GF-D8 (cell line): ENCODE data around the gene MYO1C.
"Not testable (repeated sequence)": the region's sequence is repeated elsewhere in the genome, so short reads cannot be mapped to it uniquely, and the experiment has no call there.

Experiments
- DNase-seq: peaks from one replicate; lab custom pipeline; 2025; lab: John Stamatoyannopoulos, UW

Gene MYO1C

GRCh38 chr17:1492249-1493206 is at the start of gene MYO1C:
Gene MYO1C, minus strand, starts transcription at chr17:1492686. Its CDS starts 199 bp downstream, at chr17:1492487.
- no peak for DNase-seq

- no peak for DNase-seq
These were observed 49.0 kb upstream of the MYO1C start for GRCh38 chr17:1541367-1541904.

GRCh38 chr17:1539811-1540210 is 47.3 kb upstream of the MYO1C start:
- DNase-seq: no peak

- no peak for DNase-seq
These were observed 43.3 kb upstream of the MYO1C start for GRCh38 chr17:1535737-1536136.

- no peak for DNase-seq
These were observed 41.3 kb upstream of the MYO1C start for GRCh38 chr17:1533661-1534325.

- DNase-seq: no peak
These were observed 40.5 kb upstream of the MYO1C start for GRCh38 chr17:1532836-1533602.

- no peak for DNase-seq
These were observed 37.4 kb upstream of the MYO1C start for GRCh38 chr17:1529863-1530262.

- not testable (repeated sequence) for DNase-seq
These were observed 34.4 kb upstream of the MYO1C start for GRCh38 chr17:1526876-1527275.

- DNase-seq: no peak
These were observed 30.1 kb upstream of the MYO1C start for GRCh38 chr17:1522626-1523025.

- no peak for DNase-seq
These were observed 28.7 kb upstream of the MYO1C start for GRCh38 chr17:1521086-1521640.

- no peak for DNase-seq
These were observed 27.2 kb upstream of the MYO1C start for GRCh38 chr17:1519678-1520077.

- no peak for DNase-seq
These were observed 25.9 kb upstream of the MYO1C start for GRCh38 chr17:1518410-1518809.

- DNase-seq: peak; percentile 78
These were observed 24.1 kb upstream of the MYO1C start, which contains the start of gene INPP5K for GRCh38 chr17:1516388-1517161. Gene INPP5K, minus strand, starts transcription at chr17:1516612. Its CDS starts 113 bp downstream, at chr17:1516499.

- peak; percentile 35 for DNase-seq
These were observed 23.3 kb upstream of the MYO1C start for GRCh38 chr17:1515640-1516387.

GRCh38 chr17:1512351-1512750 is 19.9 kb upstream of the MYO1C start:
- DNase-seq: no peak

GRCh38 chr17:1511756-1512321 is 19.4 kb upstream of the MYO1C start:
- DNase-seq: no peak

GRCh38 chr17:1511290-1511689 is 18.8 kb upstream of the MYO1C start:
- DNase-seq: no peak

- DNase-seq: no peak
These were observed 16.9 kb upstream of the MYO1C start for GRCh38 chr17:1509290-1509881.

GRCh38 chr17:1508709-1509108 is 16.2 kb upstream of the MYO1C start:
- DNase-seq: not testable (repeated sequence)
